GM12875 (cell line): ENCODE results near the gene ZNF318.
"Not testable (repeated sequence)": the region's sequence is repeated elsewhere in the genome, so short reads cannot be mapped to it uniquely, and the experiment has no call there.

Experiments used
- H3K4me3 ChIP-seq: one replicate; pipeline ENCODE4 v1.5.1; 2011; ENCODE audit warnings: low read depth, low read length, control low read depth
- TF ChIP-seq, protein P1 (sequence below): IDR thresholded peaks from 2 replicates; pipeline ENCODE4 v1.5.1; 2011; ENCODE audit warnings: low read depth, mild to moderate bottlenecking, control low read depth, inconsistent platforms, low read length, moderate library complexity, borderline replicate concordance; ENCODE audit not compliant: insufficient read depth

Gene ZNF318

DNA sequence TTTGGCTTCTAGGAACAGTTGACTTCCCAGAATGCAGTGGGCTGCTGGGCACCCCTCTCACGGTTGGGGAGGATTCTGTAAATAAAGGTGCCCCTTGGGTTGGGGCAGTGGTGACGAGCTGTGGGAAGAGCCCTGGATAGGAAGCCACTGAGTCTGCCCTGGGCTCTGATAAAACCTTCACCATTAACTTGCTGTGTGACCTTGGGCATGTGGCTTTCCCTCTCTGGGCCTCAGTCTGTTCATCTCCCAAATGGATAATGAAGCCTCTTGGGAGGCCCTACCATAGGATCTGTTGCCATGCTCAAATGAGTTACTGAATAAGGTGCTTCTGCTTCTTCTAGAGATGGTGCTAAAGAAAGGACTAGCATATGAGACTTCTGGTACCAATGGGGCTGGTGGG lies 64.6 kb downstream of the ZNF318 start:
- TF ChIP-seq, protein P1, sequence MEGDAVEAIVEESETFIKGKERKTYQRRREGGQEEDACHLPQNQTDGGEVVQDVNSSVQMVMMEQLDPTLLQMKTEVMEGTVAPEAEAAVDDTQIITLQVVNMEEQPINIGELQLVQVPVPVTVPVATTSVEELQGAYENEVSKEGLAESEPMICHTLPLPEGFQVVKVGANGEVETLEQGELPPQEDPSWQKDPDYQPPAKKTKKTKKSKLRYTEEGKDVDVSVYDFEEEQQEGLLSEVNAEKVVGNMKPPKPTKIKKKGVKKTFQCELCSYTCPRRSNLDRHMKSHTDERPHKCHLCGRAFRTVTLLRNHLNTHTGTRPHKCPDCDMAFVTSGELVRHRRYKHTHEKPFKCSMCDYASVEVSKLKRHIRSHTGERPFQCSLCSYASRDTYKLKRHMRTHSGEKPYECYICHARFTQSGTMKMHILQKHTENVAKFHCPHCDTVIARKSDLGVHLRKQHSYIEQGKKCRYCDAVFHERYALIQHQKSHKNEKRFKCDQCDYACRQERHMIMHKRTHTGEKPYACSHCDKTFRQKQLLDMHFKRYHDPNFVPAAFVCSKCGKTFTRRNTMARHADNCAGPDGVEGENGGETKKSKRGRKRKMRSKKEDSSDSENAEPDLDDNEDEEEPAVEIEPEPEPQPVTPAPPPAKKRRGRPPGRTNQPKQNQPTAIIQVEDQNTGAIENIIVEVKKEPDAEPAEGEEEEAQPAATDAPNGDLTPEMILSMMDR = no peak
- no peak overlapping the region for H3K4me3 ChIP-seq

DNA sequence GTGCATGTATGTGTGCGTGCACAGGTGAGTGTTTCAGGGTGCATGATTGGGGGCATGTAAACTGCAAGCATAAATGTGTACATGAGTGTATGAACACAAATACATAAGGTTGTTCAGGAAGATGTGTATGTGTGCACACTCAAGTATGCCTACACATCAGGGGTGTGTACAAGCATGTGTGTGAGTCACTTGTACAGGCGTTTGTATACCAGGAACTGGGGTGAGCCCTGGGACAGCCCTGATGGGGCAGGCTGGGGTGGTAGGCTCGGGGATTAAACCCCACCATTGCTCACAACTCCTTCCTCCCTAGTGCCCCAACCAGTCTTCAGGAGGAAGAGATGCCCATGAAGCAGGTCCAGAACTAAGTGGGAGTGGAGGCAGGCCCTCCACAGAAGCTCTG lies 65.1 kb downstream of the ZNF318 start:
- TF ChIP-seq, protein P1 = no peak
- no peak overlapping the region for H3K4me3 ChIP-seq

DNA sequence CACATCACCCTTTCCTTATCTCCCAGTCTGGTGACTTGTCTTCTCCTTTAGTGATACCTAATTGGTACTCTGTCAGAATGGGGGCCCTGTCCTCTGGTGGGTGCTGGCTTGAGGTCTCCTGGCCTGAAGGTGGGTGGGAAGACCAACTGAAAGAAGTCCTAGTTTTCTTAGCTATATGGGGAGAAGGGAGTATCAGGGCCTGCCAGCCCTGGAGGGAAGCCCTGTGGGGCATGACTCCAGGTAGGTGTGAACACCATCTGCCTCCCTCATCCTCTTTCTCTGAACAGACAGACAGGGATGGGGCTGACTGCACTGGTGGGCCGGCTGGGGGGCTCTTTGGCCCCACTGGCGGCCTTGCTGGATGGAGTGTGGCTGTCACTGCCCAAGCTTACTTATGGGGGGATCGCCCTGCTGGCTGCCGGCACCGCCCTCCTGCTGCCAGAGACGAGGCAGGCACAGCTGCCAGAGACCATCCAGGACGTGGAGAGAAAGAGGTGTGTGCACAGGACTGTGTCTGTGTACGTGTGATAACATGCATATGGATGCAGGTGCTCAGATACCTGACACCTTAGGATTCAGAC lies 65.6 kb downstream of the ZNF318 start:
- TF ChIP-seq, protein P1 = no peak
- no peak overlapping the region for H3K4me3 ChIP-seq

DNA sequence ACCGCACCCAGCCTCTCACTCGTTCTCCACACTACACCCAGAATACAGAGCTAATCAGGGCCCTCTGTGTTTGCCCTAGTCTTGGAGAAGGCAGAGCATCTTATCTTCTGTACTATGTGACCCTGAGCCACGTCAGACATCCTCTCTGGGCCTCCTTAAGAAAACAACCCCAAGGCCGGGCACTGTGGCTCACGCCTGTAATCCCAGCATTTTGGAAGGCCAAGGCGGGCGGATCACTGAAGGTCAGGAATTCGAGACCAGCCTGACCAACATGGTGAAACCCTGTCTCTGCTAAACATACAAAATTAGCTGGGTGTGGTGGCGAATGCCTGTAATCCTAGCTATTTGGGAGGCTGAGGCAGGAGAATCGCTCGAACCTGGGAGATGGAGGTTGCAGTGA lies 66.4 kb downstream of the ZNF318 start:
- H3K4me3 ChIP-seq = not testable (repeated sequence)

DNA sequence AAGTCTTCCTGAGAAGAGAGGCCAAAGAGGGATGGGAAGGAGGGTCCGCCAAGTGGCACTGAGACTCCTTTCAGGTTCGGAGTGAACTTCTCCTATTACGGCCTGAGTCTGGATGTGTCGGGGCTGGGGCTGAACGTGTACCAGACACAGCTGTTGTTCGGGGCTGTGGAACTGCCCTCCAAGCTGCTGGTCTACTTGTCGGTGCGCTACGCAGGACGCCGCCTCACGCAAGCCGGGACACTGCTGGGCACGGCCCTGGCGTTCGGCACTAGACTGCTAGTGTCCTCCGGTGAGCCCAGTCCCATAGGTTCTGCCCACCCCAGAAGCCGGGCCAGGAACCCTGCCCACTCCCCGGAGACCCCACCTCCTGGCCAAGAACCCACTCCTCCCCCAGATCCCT lies 67.3 kb downstream of the ZNF318 start:
- no peak overlapping the region for H3K4me3 ChIP-seq
- TF ChIP-seq, protein P1 = no peak

DNA sequence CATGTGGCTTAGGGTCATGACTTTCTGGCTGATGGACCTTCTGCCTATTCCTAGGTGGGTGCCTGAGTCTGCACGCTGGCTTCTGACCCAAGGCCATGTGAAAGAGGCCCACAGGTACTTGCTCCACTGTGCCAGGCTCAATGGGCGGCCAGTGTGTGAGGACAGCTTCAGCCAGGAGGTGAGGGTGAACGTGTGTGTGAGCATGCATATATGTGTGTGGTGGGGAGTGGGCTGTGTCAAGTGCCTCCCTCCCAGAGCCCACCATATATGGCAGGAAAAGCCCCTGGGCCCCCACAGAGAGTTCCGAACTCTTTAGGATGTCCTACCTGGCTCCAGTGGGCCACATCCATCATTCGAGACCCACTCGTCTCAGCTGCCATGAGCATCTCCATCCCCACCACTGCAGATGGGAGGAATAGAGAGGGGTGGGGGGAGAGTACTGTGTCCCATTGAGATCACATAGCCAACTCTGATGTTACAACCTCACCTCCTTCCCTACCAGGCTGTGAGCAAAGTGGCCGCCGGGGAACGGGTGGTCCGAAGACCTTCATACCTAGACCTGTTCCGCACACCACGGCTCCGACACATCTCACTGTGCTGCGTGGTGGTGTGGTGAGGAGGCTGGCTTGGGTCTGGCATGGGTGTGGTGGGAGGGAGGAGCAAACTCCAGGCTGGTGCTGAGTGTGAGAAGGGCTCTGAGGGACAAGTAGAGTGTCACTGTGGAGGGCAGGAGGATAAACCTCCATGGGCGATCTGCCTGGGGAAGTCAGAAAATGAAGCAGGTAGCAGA lies 68.2 kb downstream of the ZNF318 start:
- no peak overlapping the region for H3K4me3 ChIP-seq
- TF ChIP-seq, protein P1 = no peak

DNA sequence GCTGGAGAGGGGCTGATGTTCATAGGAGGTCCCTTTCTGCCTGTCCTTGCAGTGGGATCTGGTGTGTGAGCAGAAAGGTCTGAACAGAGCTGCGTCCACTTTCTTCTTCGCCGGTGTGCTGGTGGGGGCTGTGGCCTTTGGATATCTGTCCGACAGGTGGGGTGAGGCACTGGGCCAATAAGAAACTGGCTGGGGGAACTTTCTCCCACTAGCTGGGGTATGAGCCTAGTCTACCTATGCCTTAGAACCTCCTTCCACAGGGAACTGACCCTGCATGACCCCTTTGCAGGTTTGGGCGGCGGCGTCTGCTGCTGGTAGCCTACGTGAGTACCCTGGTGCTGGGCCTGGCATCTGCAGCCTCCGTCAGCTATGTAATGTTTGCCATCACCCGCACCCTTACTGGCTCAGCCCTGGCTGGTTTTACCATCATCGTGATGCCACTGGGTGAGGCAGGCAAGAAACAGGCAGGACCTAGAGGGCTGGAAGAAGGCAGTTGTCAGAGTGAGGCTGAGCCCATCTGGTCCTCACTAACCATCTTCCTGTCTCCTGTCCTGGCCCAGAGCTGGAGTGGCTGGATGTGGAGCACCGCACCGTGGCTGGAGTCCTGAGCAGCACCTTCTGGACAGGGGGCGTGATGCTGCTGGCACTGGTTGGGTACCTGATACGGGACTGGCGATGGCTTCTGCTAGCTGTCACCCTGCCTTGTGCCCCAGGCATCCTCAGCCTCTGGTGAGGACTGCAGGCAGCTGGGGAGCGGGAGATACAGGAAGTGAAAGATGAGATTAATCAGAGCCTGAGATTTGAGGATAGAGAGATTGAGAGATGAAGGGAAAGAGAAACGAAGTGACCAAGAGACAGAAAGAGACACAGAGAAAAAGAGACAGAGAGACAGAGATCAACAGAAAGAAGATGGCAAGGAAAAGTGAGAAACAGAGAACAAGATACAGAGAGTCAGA lies 69.8 kb downstream of the ZNF318 start:
- no peak overlapping the region for H3K4me3 ChIP-seq
- TF ChIP-seq, protein P1 = no peak
